Measurements from ENCODE around the gene PLCL2. TPM values are rescaled to one million over a fixed set of nuclear protein-coding genes. Genes with fewer than 3 reads are reported as not detected.

Gene PLCL2
- total and polyA plus RNA-seq, 7 donors: 8.0 to 12.6 (median 11.6) TPM

GRCh38 chr3:17021614-17022013 is 136.9 kb downstream of the PLCL2 start:
- 93 to 100% methylated on average over 1 of the region's 1 CpG for WGBS, 2 donors

GRCh38 chr3:17023006-17023664 is 138.4 kb downstream of the PLCL2 start:
- 56 to 70% methylated on average over 6 of the region's 6 CpGs for WGBS, 2 donors
- intact Hi-C loops (cut with DNase I): no loop called here

More at GRCh38 chr3:17021614-17022013, 136.9 kb downstream of the PLCL2 start:
- H3K4me1 ChIP-seq: no peaks in the 10 kb centered on the region
- H3K27me3 ChIP-seq: no peaks in the 10 kb centered on the region
- TF ChIP-seq POLR2A (IDR thresholded peaks at IDR 0.05): no peak
- no peak for TF ChIP-seq POLR2AphosphoS5 (IDR thresholded peaks at IDR 0.05)
- no peak for TF ChIP-seq CTCF (IDR thresholded peaks at IDR 0.05)
- TF ChIP-seq EP300 (IDR thresholded peaks at IDR 0.05): no peak
- DNase-seq: no peak
- no peaks in the 10 kb centered on the region for H3K9me3 ChIP-seq
- H3K36me3 ChIP-seq: no peaks in the 10 kb centered on the region
- H3K27ac ChIP-seq: no peak overlapping the region
- intact Hi-C loops (cut with DNase I): no loop called here
- H3K4me3 ChIP-seq: no peak overlapping the region

GRCh38 chr3:17025594-17026139 is 140.9 kb downstream of the PLCL2 start:
- Histone ChIP-seq H3K4me3 (no peak overlapping the region), H3K36me3 (no peaks in the 10 kb centered on the region), H3K27ac (no peak overlapping the region), H3K9me3 (no peaks in the 10 kb centered on the region), H3K4me1 (no peaks in the 10 kb centered on the region), H3K27me3 (no peaks in the 10 kb centered on the region)
- 86 to 94% methylated on average over 5 of the region's 5 CpGs for WGBS, 2 donors
- no peak for DNase-seq
- intact Hi-C loops (cut with DNase I): no loop called here
- no peak for TF ChIP-seq POLR2A (IDR thresholded peaks at IDR 0.05)
- no peak for TF ChIP-seq EP300 (IDR thresholded peaks at IDR 0.05)
- no peak for TF ChIP-seq CTCF (IDR thresholded peaks at IDR 0.05)
- no peak for TF ChIP-seq POLR2AphosphoS5 (IDR thresholded peaks at IDR 0.05)

More at GRCh38 chr3:17023006-17023664, 138.4 kb downstream of the PLCL2 start:
- Histone ChIP-seq H3K4me3 (no peak overlapping the region), H3K27me3 (no peaks in the 10 kb centered on the region), H3K36me3 (no peaks in the 10 kb centered on the region), H3K4me1 (no peaks in the 10 kb centered on the region), H3K27ac (no peak overlapping the region), H3K9me3 (no peaks in the 10 kb centered on the region)
- no peak for DNase-seq
- TF ChIP-seq POLR2A (IDR thresholded peaks at IDR 0.05) (no peak), POLR2AphosphoS5 (IDR thresholded peaks at IDR 0.05) (no peak), CTCF (IDR thresholded peaks at IDR 0.05) (no peak), EP300 (IDR thresholded peaks at IDR 0.05) (no peak)

GRCh38 chr3:17027318-17027717 is 142.6 kb downstream of the PLCL2 start:
- Histone ChIP-seq H3K9me3 (no peaks in the 10 kb centered on the region), H3K27me3 (no peaks in the 10 kb centered on the region), H3K4me3 (no peak overlapping the region), H3K36me3 (no peaks in the 10 kb centered on the region), H3K4me1 (no peaks in the 10 kb centered on the region), H3K27ac (no peak overlapping the region)
- intact Hi-C loops (cut with DNase I): no loop called here
- 84 to 96% methylated on average over 1 of the region's 1 CpG for WGBS, 2 donors
- DNase-seq: no peak
- TF ChIP-seq EP300 (IDR thresholded peaks at IDR 0.05) (no peak), POLR2AphosphoS5 (IDR thresholded peaks at IDR 0.05) (no peak), CTCF (IDR thresholded peaks at IDR 0.05) (no peak), POLR2A (IDR thresholded peaks at IDR 0.05) (no peak)
